ENCODE measurements around the gene SMARCD3.
A peak's percentile ranks its signal among the peaks of the same experiment; 100 is the strongest.

Gene SMARCD3

DNA sequence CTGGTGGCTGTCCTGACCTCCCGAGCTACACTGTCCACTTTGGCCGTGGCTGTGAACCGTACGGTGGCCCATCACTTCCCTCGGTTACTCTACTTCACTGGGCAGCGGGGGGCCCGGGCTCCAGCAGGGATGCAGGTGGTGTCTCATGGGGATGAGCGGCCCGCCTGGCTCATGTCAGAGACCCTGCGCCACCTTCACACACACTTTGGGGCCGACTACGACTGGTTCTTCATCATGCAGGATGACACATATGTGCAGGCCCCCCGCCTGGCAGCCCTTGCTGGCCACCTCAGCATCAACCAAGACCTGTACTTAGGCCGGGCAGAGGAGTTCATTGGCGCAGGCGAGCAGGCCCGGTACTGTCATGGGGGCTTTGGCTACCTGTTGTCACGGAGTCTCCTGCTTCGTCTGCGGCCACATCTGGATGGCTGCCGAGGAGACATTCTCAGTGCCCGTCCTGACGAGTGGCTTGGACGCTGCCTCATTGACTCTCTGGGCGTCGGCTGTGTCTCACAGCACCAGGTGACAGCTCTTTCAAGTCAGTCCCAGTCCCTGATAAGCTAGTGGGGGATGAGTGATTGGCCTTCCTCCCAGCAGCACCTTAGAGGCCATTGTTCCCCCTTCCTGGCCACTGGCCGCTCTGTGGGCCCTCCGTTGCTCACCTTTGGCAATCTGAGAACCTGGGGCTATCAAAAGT is 13.3 kb downstream of the SMARCD3 start:
- DNase-seq = no peak

DNA sequence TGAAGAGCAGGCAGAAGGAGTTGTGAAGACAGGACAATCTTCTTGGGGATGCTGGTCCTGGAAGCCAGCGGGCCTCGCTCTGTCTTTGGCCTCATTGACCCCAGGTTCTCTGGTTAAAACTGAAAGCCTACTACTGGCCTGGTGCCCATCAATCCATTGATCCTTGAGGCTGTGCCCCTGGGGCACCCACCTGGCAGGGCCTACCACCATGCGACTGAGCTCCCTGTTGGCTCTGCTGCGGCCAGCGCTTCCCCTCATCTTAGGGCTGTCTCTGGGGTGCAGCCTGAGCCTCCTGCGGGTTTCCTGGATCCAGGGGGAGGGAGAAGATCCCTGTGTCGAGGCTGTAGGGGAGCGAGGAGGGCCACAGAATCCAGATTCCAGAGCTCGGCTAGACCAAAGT is 14.7 kb downstream of the SMARCD3 start:
- no peak for DNase-seq

DNA sequence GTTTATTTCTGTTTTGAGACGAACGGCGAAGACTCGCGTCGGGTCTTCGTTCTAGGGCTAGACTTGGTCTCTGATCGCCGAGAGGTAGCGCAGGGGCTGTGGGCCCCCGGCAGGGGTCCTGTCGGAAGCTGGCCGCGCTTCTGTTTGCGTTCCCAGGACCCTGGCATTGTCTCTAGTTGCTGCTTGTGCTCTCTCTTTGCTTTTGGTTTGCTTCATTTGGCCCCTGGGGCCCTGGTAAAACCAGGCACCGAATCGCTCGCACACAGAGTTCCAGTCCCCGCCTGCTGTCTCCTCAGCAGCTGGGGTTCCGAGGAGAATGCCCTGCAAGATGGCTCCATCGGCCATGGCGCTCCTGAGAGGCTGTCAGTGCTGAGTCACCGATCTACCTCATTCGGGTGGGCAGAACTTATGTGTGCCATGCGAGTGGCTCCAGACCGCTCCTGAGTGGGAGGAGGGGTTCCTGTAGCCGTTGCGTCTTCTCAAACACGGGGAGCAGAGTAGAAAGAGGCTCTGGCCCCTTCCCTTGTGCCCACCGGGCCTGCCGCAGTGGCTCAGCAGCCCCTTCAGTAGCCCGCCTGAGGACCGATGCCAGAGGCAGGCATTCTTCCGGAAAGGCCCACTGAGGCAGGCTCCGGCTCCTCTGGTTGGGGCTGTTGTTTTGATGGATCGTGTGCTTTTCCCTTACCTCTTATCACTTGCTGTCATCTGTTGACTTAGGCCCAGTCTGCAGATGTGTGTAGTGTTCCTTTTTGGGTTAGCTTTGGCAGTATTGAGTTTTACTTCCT is 15.4 kb downstream of the SMARCD3 start:
- peak; percentile 17 for DNase-seq

DNA sequence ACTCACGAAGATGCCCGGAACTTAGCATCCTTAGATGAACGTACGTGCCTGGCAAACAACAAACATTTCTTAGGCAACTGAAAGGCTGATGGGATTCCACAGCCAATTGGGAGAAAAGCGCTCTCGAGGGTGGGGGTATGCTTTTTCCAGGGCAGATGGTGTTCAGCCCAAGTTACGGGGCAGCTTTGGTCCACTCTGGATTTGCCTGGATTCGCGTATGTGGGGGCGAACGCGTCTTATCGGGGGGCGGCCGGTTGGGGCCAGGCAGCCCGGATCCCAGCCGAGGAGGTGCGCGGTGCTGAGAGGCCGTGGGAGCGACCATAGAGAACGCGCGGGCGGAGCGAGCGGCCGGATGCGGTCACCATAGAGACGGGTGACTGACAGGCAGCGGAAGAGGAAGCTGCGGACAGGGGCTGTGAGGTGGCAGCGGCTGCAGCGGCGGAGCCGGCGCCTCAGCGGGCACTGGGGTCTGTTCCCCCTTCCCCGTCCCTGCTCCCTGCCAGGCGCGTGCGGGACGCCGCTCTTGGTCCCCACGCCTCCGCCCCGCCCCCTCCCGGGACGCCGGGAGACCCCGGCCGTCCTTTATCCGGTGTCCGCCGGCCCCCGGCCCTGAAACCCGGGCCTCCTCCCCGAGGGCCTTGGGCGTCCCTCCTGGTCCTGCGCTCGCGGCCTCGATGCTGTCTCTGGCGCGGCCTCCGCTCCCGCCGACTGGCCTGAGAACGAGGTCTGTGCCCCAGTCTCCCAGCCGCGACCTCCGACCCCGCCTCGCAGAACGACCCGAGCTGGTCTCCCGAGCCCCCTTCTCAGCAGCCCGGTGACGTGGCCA is 16.2 kb downstream of the SMARCD3 start, which contains the start of gene CHPF2:
Gene CHPF2, plus strand, starts transcription at position 393 of the 826 bp plus-strand sequence. CDS start 1,529 bp downstream, outside the sequence.
- DNase-seq = peak; percentile 76

DNA sequence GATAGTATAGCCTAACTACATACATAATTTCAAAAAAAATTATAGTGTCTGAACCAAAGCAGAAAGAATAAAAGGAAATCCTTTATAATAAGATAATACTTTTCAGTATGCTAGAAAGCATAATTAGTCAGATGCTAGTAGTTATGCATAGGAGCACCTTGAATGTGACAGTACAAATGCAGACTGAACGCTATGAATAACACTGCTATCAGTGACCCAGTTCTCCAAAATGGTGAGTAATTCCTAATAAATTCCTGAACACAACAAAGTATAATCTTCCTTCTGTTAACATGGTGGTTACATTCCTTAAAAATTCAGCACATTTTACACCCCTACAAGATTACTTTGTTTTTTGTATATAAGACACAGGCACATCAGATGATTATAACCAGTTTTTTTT is 17.4 kb downstream of the SMARCD3 start:
- no peak for DNase-seq

DNA sequence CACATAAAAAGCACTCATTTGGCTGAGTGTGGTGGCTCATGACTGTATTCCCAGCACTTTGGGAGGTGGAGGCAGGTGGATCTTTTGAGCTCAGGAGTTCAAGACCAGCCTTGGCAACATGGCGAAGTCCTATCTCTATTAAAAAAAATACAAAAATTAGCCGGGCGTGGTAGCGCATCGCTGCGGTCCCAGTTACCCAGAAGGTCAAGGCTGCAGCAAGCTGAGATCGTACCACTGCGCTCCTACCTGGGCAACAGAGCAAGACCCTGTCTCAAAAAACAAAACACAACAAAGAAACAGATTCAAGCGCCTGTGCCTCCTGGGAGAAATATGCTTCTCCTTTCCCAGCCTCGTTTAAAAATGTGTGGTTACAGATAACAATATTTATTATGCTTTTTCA is 19.2 kb downstream of the SMARCD3 start:
- no peak for DNase-seq

DNA sequence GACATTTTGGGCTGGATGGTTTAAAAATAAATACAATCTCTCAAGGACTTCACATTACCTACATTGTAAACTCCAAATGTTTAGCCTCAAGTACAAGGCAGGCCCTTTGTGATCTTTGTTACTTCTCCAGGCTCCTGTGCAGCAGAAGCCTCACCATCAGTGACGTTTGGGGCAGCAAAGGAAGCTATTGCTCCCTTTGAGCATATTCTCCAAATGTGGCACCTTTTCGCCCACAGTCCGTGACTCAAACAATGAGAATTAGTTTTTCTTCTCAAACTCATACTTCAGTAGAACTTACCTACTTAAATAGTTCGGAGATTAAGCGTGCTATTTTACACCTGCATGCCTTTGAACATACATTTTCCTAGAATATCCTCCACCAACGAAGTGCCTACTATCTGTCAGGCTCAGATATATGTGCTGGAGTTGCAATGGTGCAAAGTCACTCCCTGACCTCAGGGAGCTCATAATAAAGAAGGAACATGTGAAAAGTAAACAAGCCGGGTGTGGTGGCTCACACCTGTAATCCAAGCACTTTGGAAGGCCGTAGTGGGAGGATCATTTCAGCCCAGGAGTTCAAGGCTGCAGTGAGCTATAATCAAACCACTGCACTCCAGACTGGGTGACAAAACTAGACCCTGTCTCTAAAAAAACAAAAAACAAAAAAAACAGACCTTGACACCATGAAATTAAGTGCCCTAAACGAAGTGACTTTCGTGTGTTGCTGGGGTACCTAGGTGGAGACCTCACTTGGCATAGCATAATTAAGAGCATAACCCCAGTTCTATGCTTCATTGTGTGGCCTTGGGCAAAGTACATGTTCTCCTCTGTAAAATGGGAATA is 20.2 kb downstream of the SMARCD3 start:
- no peak for DNase-seq

DNA sequence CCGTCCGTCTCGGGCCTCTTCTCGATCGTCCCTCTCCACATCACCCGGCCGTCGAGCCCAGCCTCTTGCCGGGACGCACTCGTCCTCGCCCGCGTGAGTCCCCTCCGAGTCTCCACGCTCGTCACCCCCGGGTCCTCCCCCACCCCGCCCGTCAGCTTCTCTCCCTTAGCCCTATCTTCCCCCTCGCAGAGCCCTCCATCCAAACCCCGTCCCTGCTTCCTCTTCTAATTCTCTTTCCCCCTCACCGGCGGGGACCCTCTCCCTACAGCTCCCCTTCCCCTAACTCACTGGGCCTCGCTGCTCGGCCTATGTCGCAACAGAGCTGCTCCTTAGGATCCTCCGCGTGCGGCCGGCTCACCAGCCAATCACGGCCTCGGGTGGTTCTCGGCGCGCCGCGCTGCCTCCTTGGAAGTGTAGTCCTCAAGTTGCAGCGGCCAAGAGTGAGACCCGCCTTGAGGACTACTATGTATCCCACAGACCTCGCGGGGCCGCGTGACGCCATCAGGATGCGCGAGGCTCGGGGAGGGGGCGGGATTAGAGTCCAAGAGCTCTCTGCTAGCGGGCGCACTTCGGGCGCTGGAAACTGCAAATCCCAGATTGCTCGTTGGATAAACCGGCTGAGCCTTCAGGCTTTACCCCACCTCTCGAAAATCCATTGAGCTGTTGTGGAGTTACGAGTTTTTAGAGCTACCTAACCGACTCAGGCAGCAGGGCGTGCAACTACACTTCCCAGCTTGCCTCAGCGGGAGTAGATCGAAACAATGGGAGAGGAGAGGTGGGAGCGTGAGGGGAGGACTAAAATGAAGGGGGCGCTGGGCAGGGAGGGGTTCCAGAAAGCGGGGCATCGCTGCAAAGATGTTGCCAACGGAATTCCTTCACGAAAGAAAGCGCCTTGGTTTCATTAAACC is 21.4 kb downstream of the SMARCD3 start, which contains the start of gene ABCF2:
Gene ABCF2, minus strand, starts transcription at position 331 of the 908 bp plus-strand sequence. CDS start 747 bp downstream, outside the sequence.
- peak; percentile 98 for DNase-seq

DNA sequence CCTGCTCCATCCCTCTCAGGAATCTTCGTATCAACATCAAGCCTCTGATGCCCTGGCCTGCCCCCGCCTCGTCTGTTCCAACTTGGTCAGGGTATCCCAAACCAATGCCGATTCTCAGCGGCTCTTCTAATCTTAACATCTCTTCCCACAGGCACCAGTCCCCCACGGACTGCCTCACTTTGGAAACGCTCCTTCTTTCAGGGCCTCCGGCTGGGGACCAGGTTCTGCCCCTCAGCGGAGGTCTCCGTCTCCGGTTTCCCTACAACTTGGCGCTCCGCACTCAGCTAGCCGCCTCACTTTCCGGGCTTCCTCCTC is 22.0 kb downstream of the SMARCD3 start:
- DNase-seq = no peak

DNA sequence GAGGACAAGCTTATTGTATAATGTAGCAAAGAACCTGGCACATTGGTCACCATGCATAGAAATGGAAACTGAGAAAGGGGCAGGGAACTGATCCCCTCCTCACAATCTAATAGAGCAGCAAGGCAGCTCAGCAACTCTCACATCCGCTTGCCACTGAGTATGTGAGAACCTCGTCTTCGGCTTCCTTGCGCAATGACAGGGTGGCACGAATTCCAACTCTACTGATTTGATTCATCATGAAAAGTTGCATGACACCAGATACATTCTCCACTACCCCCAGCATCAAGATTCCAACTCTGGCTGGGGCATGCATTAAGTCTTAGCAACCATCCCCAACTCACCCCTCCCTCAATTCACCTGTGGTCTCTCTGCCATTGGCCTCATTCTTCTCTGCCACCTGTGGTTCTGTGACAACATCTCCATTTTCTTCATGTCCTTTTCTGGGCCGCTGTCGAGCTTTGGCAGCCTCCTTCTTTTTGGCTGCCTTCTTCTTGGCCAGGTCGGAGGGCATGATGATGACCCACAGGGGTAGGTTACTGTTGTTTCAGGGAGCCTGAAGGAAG is 22.5 kb downstream of the SMARCD3 start:
- DNase-seq = no peak

DNA sequence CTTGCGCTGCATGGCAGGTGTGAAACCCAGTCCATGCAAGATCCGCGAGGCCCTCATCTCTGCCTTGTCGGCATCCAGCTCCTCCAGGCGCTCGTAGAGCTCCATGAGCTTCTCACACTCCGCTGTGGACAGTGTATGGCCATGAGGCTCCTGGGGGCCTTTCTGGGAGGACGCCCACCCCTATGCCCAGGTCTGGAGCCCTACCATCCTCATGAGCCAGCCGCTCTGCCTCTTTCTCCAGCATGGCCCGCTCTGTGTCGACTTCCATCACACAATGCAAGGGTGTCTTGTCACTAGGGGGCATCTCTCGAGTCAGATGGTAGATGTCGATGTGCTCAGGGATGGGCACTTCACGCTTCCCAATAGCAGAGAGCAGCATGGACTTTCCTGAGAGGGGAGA is 24.8 kb downstream of the SMARCD3 start:
- DNase-seq = no peak

DNA sequence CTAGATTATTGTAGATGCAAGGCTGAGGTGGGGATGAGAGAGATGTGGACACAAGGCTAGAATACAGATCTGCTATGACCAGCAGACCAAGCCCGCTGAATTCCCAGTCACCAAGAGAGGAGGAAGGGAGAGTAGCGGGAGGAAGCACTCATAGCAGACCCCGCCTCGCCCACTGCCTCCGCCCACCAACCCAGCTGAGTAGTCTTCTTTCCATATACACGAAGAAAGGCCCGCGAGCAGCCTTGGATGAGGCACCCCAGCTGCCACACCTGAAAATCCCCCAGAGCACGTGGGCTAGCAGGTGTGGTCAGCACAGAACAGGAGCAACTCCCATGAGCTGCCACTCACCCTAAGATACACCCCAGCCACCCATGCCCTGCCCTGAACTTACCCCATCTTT is 30.3 kb downstream of the SMARCD3 start:
- no peak for DNase-seq

DNA sequence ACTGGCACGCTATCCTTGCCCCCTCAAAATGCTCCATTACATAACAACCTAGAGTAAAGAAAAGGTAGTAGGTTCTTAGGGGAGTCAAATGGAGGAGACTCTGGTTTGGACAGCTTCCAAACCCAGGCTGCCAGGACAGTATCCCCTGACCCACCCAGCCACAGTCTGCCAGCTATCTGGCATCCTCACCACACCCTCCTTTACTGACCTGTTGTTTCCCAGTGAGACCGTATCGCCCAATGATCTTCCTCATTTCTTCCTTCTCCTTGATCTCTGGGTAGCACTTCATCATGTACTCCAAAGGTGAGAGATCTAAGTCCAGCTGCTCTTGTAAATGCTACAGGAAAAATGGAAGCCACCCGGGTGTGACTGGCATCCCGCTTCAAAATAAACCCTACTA is 33.1 kb downstream of the SMARCD3 start:
- DNase-seq = no peak

DNA sequence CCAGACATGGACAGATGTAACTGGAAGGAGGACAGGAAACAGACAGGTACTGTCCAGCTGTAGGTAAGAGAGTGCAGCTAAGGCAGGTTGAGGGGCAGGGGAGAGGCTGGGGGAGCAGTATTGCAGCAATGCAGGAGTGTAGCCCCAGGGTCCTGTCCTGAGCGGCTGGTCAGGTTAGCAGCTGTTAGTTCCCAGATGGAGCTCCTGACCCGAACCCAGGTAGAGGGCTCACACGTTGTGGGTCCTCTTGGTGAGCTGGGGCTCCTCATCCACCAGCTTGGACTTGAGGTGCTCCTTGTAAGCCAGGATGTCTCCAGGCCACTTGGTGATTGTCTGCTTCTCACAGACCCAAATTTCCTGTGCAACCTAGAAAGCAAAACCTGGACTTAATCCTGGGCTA is 34.7 kb downstream of the SMARCD3 start:
- no peak for DNase-seq

DNA sequence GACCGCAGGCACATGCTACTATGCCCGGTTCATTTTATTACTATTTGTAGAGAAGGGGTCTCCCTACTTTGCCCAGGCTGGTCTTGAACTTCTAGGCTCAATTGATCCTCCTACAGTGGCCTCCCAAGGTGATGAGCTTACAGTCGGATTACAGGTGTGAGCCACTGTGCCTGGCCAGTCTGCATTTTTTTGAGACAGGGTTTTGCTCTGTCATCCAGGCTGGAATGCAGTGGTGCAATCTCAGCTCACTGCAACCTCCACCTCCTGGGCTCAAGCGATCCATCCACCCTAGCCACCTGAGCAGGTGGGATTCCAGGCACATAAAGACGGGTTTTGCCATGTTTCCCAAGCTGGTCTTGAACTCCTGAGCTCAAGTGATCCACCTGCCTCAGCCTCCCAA is 35.9 kb downstream of the SMARCD3 start:
- no peak for DNase-seq

DNA sequence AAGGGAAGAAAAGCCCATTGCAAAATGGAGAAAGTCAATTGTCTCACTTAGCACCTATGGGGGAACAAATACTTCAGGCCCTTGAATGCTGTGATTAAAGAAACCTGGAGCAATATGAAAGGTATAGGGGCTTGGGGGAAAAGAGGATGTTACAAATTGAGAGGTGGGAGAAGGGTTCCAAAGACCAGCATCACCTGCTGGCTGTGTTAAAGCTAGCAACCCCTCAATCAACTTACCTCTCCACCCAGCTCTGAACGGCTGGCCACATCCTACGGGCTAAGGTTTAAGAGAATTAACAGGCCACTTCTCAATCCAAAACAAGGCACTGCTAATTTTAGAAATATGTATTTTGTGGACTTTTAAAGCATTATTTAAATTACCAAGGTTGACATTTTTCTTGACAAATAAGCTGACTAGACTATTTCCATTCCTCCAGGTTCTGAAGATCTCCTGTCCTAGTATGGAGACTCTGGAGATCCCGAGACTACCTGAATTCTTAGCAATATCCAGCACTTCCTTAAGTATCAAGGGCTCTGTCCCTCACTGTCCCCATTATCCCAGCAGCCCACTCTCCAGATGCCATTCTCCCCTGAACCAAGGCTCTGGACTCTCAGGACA is 37.2 kb downstream of the SMARCD3 start:
- DNase-seq = no peak

DNA sequence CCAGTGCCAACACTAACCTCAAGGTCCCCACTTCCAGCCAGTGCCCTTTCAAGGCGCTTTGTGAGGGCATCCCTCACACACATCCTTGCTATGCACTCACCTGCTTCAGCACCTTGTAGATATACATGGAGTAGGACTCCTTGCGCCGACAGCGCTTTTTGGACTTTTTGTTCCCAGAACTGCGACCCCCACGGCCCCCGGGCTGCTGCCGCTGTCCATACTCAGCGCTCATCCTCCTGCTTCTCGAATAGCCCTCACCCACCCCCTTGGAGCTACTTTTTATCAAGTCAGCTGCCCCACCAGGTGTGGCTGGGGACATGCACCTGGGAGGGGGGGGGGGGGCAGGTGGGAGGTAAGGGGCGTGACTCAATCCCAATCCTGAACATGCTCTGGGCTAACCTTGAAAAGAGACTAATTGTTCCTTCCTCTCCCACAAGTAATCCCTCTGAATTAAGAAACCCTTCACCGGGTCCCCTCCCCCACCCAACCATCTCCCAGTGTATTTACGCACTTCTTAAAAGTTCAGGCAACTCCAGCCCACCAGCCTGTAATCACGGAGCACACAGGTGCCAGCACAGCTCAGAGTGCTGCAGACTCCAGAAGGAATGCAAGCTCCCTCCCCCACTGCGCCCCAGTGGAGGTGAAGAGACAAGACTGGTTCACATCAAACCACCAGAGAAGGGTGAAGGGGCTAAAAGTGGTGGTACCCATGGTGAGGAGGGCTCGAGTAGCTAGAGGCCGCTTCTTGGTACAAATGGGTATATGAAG is 38.2 kb downstream of the SMARCD3 start, which contains the start of gene H2BK1:
Gene H2BK1, minus strand, starts transcription at position 402 of the 768 bp plus-strand sequence. Its CDS starts 170 bp downstream, at position 232.
- no peak for DNase-seq

DNA sequence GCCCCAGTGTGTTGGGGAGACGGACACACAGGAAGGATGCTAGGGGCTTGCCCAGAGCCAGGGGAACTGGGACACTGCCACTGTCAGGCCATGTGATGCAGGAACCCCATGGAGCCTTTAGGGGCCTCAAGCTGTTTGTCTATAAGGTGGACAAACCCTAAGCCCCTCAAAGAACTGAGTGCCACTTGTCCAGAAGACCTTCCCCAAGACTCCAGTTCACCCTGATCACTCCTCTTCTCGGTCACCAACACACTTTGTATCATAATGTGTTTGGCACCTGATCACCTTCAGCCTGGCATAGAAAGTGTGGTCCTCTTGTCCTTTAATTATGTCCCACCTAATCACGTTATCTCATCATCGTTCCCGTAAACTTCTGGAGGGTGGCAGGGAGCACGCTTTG is 38.9 kb downstream of the SMARCD3 start:
- DNase-seq = no peak

DNA sequence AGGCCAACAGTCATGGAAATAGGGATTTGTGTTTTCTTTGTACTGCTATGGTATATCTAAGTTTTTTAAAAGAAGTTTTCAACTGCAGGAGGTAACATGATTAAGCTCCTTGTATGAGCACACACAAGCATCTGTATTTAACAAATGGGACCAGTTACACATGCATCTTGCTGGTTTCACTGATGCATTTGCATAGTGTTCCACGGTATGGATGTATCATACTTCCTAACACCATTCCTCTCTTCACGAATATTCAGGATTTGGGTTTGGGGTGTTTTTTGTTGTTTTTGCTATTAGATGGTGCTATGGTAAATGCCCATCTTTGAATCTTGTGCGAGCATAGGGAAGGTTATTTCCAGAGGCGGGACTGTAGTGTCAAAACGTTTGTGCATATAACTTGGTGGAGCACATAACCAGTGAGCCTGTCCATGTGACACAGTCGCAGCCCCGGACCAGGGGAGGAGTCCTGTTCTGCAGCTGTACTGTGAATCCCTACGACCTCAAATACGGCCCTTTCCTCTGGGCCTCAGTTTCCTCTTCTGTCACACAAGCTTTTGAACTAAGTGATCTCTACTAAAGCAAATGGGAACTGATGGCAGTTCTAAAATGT is 40.1 kb downstream of the SMARCD3 start:
- no peak for DNase-seq
